ENCODE data around the gene VASN.
"Not testable (repeated sequence)": the region's sequence is repeated elsewhere in the genome, so short reads cannot be mapped to it uniquely, and the experiment has no call there.

Gene VASN

GRCh38 chr16:4386451-4386805, 14.8 kb downstream of the VASN start:
- DNase-seq = no peak

GRCh38 chr16:4386951-4387565, 15.4 kb downstream of the VASN start:
- DNase-seq = no peak

- DNase-seq = no peak
Measured at GRCh38 chr16:4387781-4388180, 16.1 kb downstream of the VASN start.

GRCh38 chr16:4388271-4389021, 16.8 kb downstream of the VASN start:
- DNase-seq = no peak

- no peak for DNase-seq
Measured at GRCh38 chr16:4389051-4389955, 17.7 kb downstream of the VASN start.

- no peak for DNase-seq
Measured at GRCh38 chr16:4390266-4391260, 18.9 kb downstream of the VASN start.

- no peak for DNase-seq
Measured at GRCh38 chr16:4391631-4392381, 20.2 kb downstream of the VASN start.

- DNase-seq = no peak
Measured at GRCh38 chr16:4392382-4393239, 21.0 kb downstream of the VASN start.

GRCh38 chr16:4393240-4393600, 21.6 kb downstream of the VASN start:
- no peak for DNase-seq

- DNase-seq = not testable (repeated sequence)
Measured at GRCh38 chr16:4393850-4394249, 22.2 kb downstream of the VASN start.

- DNase-seq = no peak
Measured at GRCh38 chr16:4395055-4395726, 23.5 kb downstream of the VASN start.

- DNase-seq = no peak
Measured at GRCh38 chr16:4399001-4399730, 27.5 kb downstream of the VASN start.

GRCh38 chr16:4401094-4401501, 29.4 kb downstream of the VASN start:
- no peak for DNase-seq

GRCh38 chr16:4401510-4401909, 29.9 kb downstream of the VASN start:
- DNase-seq = no peak

- DNase-seq = peak; percentile 67
Measured at GRCh38 chr16:4402439-4403132, 30.9 kb downstream of the VASN start.

GRCh38 chr16:4403133-4403949, 31.7 kb downstream of the VASN start:
- DNase-seq = no peak

GRCh38 chr16:4404247-4404966, 32.8 kb downstream of the VASN start:
- peak; percentile 47 for DNase-seq
